GF-D8 (cell line): ENCODE results near the gene MACF1.
"Not testable (repeated sequence)": the region's sequence is repeated elsewhere in the genome, so short reads cannot be mapped to it uniquely, and the experiment has no call there.

Source experiments
- DNase-seq: peaks from one replicate; lab custom pipeline; 2025; lab: John Stamatoyannopoulos, UW

The MACF1 gene

DNA sequence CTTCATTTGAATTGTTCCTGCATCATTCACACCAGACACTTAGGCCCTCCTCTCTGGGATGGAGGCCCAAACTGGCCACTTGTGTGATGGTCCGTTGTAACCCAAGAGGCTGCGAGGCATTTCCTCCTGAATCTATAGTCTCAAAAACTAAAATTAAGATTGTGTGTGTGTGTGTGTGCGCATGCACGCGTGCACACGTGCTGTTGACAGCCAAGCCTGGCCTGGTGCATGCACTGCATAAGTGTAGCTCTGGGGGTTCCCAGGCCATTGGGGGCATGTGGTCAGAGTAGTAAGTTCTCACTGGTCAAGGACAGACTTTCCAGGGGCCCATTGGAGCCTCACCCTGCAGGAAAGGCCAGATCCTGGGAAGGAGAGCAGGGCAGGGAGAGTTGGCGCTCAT is 313.4 kb downstream of the MACF1 start:
- not testable (repeated sequence) for DNase-seq

- DNase-seq = not testable (repeated sequence)
Observed at GRCh38 chr1:39519376-39519775, 314.9 kb downstream of the MACF1 start.

DNA sequence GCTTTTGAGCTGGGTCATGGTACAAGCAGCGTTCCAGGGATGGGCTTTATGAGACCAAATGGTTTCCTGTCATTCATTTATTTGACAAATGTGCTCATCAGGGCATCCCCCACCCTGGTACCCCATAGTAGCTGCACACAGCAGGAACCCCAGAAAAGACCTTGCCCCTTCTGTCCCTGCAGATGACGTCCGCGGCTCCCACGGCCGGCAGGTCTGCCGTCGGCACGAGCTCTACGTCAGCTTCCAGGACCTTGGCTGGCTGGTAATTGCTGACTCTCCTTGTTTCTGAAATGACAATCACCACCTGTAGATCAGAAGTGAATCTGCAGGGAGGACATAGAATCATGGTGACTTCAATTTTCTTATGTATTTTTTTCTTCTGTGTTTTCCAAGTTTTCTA is 317.7 kb downstream of the MACF1 start:
- not testable (repeated sequence) for DNase-seq

DNA sequence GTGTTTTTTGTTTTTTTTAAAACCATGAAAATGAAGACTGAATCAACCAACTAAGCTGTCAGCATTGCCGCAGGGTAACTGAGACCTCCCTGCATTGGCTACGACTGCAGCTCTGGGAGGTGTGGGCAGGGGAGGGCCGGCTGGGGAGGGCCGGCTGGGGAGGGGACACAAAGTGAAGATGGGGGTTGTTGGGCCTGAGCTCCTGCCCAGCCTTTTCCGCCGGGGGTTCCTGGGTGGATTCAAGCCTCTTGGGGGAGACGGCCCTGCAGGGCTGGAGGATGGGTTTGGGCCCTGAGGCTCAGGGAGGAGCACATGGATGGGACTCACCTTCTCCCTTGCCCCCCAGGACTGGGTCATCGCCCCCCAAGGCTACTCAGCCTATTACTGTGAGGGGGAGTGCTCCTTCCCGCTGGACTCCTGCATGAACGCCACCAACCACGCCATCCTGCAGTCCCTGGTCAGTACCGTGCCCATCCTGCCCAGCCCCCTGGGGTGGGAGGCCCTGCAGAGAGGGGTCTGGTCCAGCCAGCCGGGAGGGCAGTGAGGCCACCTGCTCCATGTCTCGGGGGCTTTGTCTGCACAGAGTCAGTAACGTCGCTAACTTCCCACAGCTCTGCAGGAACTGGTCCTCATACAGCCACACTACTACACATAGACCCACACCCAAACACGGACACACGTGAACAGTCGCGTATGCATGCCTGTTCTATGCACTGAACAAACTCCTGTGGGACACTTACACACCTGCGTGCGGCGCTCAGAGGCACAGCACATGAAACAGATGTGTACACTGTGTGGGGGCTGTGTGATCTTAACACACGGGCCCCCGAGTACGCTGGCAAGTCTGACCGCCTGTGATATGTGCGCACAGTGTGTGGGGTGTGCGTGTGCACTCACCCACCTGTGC is 318.4 kb downstream of the MACF1 start:
- DNase-seq = no peak

DNA sequence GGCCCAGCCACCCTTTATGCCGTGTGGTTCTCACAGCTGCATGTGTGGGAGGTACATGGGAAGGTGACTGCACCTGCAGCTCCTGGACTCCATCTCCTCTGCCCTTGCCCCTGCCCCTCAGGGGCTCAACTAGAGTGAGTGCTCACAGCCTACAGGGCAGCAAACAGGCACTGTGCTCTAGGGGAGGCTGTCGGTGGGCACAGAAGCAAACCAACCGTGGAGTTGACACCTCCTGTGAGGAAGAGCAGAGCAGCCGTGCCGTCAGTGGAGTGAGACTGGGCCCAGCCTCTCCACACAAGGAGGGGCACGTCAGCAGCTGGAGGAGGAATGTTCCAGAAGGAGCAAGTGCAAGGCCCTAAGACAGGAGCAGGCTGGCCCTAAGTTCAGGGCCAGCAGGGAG is 319.7 kb downstream of the MACF1 start:
- no peak for DNase-seq

DNA sequence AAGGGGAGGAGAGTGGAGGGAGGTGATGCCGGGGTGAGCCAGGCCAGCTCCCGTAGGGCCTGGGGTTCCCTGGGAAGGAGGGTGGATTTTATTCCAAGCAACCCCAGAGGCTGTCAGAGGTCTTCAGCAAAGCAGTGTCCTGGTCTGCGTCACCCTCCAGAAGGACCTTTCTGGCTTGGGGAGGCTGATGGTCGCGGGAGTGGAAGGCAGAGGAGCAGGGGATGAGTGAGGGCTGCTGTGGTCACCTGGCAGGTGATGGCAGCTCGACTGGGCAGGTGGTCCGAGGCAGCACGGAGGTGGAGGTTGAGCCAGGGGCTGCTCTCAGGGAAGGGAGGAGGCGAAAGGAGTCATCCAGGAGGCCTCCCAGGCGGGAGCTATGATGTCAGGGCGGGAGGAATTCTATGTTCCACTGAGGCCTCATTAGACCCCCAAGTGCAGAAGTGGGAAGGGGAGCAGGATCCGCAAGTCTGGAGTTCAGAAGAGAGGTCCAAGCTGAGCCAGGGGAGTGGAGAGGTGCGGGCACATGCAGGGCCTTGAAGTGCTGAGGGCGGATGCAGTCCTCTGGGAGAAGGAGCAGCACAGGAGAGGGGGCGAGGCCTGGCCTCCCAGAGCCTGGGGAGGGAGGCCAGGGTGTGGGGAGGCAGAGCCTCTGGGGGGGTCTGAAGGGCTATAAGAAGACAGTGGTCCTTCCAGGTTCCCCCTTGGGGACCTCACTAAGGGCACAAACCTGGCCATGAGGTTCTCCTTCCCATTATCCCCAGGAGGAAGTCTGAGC is 320.3 kb downstream of the MACF1 start:
- no peak for DNase-seq

GRCh38 chr1:39525366-39526165 is 321.1 kb downstream of the MACF1 start:
- peak; percentile 10 for DNase-seq

GRCh38 chr1:39526466-39527189 is 322.1 kb downstream of the MACF1 start:
- no peak for DNase-seq

GRCh38 chr1:39527190-39527579 is 322.7 kb downstream of the MACF1 start:
- DNase-seq = not testable (repeated sequence)

DNA sequence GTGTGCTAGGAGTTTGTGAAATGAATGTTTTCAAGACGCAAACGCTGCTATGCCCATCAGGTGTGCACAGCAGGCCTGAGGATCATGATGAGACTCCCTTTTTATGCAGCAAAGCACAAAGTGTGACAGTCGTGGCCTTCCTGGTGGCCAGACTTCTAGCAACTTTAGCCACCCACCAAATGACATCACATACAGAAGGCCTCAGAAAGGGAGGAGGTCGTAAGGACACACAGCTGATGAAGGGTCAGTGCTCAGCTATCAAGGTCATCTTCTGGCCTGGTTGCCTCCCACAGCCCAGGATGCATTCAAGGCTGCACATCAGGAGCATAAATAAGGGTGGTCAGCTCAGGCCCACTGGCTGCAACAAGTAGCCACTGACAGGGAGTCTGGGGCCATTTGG is 323.6 kb downstream of the MACF1 start:
- DNase-seq = no peak

- DNase-seq = peak; percentile 12
Observed at GRCh38 chr1:39529901-39530535, 325.5 kb downstream of the MACF1 start.

GRCh38 chr1:39531526-39531925 is 327.0 kb downstream of the MACF1 start:
- DNase-seq = no peak

DNA sequence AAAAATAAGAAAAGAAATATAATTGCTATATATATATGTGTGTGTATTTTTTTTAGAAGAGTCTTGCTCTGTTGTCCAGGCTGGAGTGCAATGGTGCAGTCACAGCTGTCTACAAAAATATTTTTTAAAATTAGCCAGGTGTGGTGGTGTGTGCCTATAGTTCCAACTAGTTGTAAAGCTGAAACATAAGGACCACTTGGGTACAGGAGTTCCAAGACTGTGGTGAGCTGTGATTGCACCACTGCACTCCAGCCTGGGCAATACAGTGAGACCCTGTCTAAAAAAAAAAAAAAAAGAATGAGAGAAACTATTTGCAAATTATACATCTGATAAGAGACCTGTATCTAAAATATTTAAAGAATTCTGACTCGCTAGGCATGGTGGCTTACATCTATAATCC is 328.9 kb downstream of the MACF1 start:
- DNase-seq = no peak
